H7 (cell line): ENCODE results near the gene LST1. TPM values are rescaled to one million over a fixed set of nuclear protein-coding genes. Genes with fewer than 3 reads are reported as not detected.
A peak's percentile ranks its signal among the peaks of the same experiment; 100 is the strongest.
"Not testable (repeated sequence)": the region's sequence is repeated elsewhere in the genome, so short reads cannot be mapped to it uniquely, and the experiment has no call there.

Source experiments
- DNase-seq: peaks from one replicate; pipeline ENCODE4 v3.0.0; 2012
- H3K27me3 ChIP-seq: 2 replicates; pipeline ENCODE4 v1.6.0; 2011; ENCODE audit warnings: mild to moderate bottlenecking, low read length; ENCODE audit not compliant: control insufficient read depth, insufficient read depth
- H3K36me3 ChIP-seq: replicated peaks from 2 replicates; pipeline ENCODE4 v1.5.1; 2011; ENCODE audit warnings: low read length; ENCODE audit not compliant: control insufficient read depth, insufficient read depth
- H3K4me3 ChIP-seq: 2 replicates; pipeline ENCODE4 v1.5.1; 2011; ENCODE audit warnings: low read depth, mild to moderate bottlenecking, control low read depth, low read length, moderate library complexity; ENCODE audit not compliant: insufficient read depth
- total RNA-seq: library from RNA; depleted of rRNA; stranded (reverse); fragments of >200 nt; shearing (Covaris generic); gene quantifications from 2 replicates; pipeline ENCODE4 v1.2.3, GENCODE V29; 2014; rRNA removed

Gene LST1
- not detected in 2 replicates for total RNA-seq

- no peaks in the 10 kb centered on the region for H3K36me3 ChIP-seq
- peaks cover 8% of the 10 kb centered on the region; the same call in 1 of the 2 replicates for H3K27me3 ChIP-seq
- no peak for DNase-seq
- no peak within 1 kb of the TSS for H3K4me3 ChIP-seq
Measured at GRCh38 chr6:31586008-31586407, at the start of gene LST1. LST1 (plus strand) TSS chr6:31586277; CDS start chr6:31587300, 1,023 bp downstream.

- Histone ChIP-seq H3K36me3 (peaks cover 56% of the 10 kb centered on the region), H3K27me3 (no peaks in the 10 kb centered on the region), H3K4me3 (no peak overlapping the region)
- DNase-seq: no peak
Measured at GRCh38 chr6:31538805-31539400, 47.2 kb upstream of the LST1 start.

- no peaks in the 10 kb centered on the region for H3K27me3 ChIP-seq
- H3K36me3 ChIP-seq: peaks cover 41% of the 10 kb centered on the region
- no peak for DNase-seq
- H3K4me3 ChIP-seq: peak overlapping the region; percentile 93
Measured at GRCh38 chr6:31540640-31541039, 45.4 kb upstream of the LST1 start.

- DNase-seq: peak; percentile 54
- Histone ChIP-seq H3K36me3 (peaks cover 36% of the 10 kb centered on the region), H3K4me3 (peak overlapping the region; percentile 93), H3K27me3 (no peaks in the 10 kb centered on the region)
Measured at GRCh38 chr6:31541059-31541657, 44.9 kb upstream of the LST1 start.

- peaks cover 29% of the 10 kb centered on the region for H3K36me3 ChIP-seq
- DNase-seq: peak; percentile 89
Measured at GRCh38 chr6:31541658-31542521, 44.2 kb upstream of the LST1 start, which contains the start of gene DDX39B. DDX39B (minus strand) TSS chr6:31542003; CDS start chr6:31540532, 1,471 bp downstream.

GRCh38 chr6:31543639-31544038 lies 42.4 kb upstream of the LST1 start:
- Histone ChIP-seq H3K4me3 (no peak overlapping the region), H3K27me3 (no peaks in the 10 kb centered on the region), H3K36me3 (peaks cover 19% of the 10 kb centered on the region)
- DNase-seq: no peak

More at GRCh38 chr6:31541658-31542521, 44.2 kb upstream of the LST1 start, which contains the start of gene DDX39B:
- Histone ChIP-seq H3K27me3 (no peaks in the 10 kb centered on the region), H3K4me3 (peak within 1 kb of the TSS; percentile 93)

- DNase-seq: no peak
- Histone ChIP-seq H3K36me3 (peaks cover 11% of the 10 kb centered on the region), H3K4me3 (no peak overlapping the region), H3K27me3 (no peaks in the 10 kb centered on the region)
Measured at GRCh38 chr6:31544676-31545075, 41.4 kb upstream of the LST1 start.

GRCh38 chr6:31545291-31545690 lies 40.8 kb upstream of the LST1 start:
- no peak overlapping the region for H3K4me3 ChIP-seq
- H3K27me3 ChIP-seq: no peaks in the 10 kb centered on the region
- no peak for DNase-seq
- peaks cover 5% of the 10 kb centered on the region for H3K36me3 ChIP-seq

GRCh38 chr6:31546339-31546957 lies 39.6 kb upstream of the LST1 start, which contains the start of gene ATP6V1G2:
ATP6V1G2 (minus strand) TSS chr6:31546608; CDS start chr6:31546559, 49 bp downstream.
- DNase-seq: peak; percentile 86
- peak within 1 kb of the TSS; percentile 58 for H3K4me3 ChIP-seq
- H3K36me3 ChIP-seq: peaks cover 4% of the 10 kb centered on the region
- no peaks in the 10 kb centered on the region for H3K27me3 ChIP-seq

GRCh38 chr6:31546958-31547726 lies 38.9 kb upstream of the LST1 start, which contains the start of gene NFKBIL1:
NFKBIL1 (plus strand) TSS chr6:31547608; CDS start chr6:31547695, 87 bp downstream.
- DNase-seq: peak; percentile 92
- H3K36me3 ChIP-seq: peaks cover 4% of the 10 kb centered on the region
- H3K27me3 ChIP-seq: no peaks in the 10 kb centered on the region
- peak within 1 kb of the TSS; percentile 58 for H3K4me3 ChIP-seq

- H3K27me3 ChIP-seq: no peaks in the 10 kb centered on the region
- DNase-seq: no peak
- peaks cover 4% of the 10 kb centered on the region for H3K36me3 ChIP-seq
- H3K4me3 ChIP-seq: peak overlapping the region; percentile 4
Measured at GRCh38 chr6:31547727-31548543, 38.1 kb upstream of the LST1 start.

GRCh38 chr6:31548544-31548873 lies 37.6 kb upstream of the LST1 start:
- H3K36me3 ChIP-seq: peaks cover 4% of the 10 kb centered on the region
- H3K27me3 ChIP-seq: no peaks in the 10 kb centered on the region
- no peak overlapping the region for H3K4me3 ChIP-seq
- no peak for DNase-seq

GRCh38 chr6:31551371-31551770 lies 34.7 kb upstream of the LST1 start:
- H3K4me3 ChIP-seq, H3K27me3 ChIP-seq, H3K36me3 ChIP-seq: not testable (repeated sequence)
- DNase-seq: peak; percentile 77
